CD14-positive monocyte (primary cell): ENCODE measurements around the gene MIPOL1. TPM values are rescaled to one million over a fixed set of nuclear protein-coding genes. Genes with fewer than 3 reads are reported as not detected.

ENCODE experiments used
- DNase-seq, 3 donors: peaks; one replicate each; pipeline ENCODE4 v3.0.0-alpha.2; 2011 to 2022
- H2AFZ ChIP-seq: 2 replicates; pipeline ENCODE4 v1.6.0; 2012; ENCODE audit warnings: mild to moderate bottlenecking, low read depth, low read length, inconsistent platforms; ENCODE audit not compliant: insufficient read depth, poor library complexity, severe bottlenecking
- H3K27ac ChIP-seq, 2 donors: 1 replicate in 1 of 2; 2 replicates in 1 of 2; pipeline ENCODE4 v1.5.1; 2012 to 2013; ENCODE audit warnings: low read length in 2 of 2, control low read depth in 1 of 2, inconsistent platforms in 1 of 2, low read depth in 1 of 2, mild to moderate bottlenecking in 1 of 2
- H3K27me3 ChIP-seq, 2 donors: one replicate each; pipeline versions ENCODE4 v1.6.0 to v1.6.1; 2011 to 2013; ENCODE audit warnings: low read length in 2 of 2; ENCODE audit not compliant: control insufficient read depth in 2 of 2, insufficient read depth in 2 of 2
- H3K36me3 ChIP-seq, 2 donors: replicated peaks in 1 of 2; 1 replicate in 1 of 2; 2 replicates in 1 of 2; pipeline versions ENCODE4 v1.5.1 to v1.6.1; 2012 to 2013; ENCODE audit warnings: low read length in 2 of 2, control low read depth in 1 of 2, inconsistent platforms in 1 of 2, mild to moderate bottlenecking in 1 of 2; ENCODE audit not compliant: insufficient read depth in 2 of 2, control insufficient read depth in 1 of 2
- H3K4me1 ChIP-seq, 2 donors: 1 replicate in 1 of 2; 2 replicates in 1 of 2; pipeline versions ENCODE4 v1.5.1 to v1.6.1; 2012 to 2013; ENCODE audit warnings: low read length in 2 of 2, control low read depth in 1 of 2, inconsistent platforms in 1 of 2, mild to moderate bottlenecking in 1 of 2, moderate library complexity in 1 of 2; ENCODE audit not compliant: insufficient read depth in 2 of 2, control insufficient read depth in 1 of 2
- H3K4me2 ChIP-seq: replicated peaks from 2 replicates; pipeline ENCODE3; 2012; ENCODE audit warnings: low read length, moderate library complexity, mild to moderate bottlenecking; ENCODE audit not compliant: poor library complexity, severe bottlenecking; ENCODE audit errors: extremely low read depth
- H3K4me3 ChIP-seq, 3 experiments: fragments of 200-600 bp in 1 of 3; sonication (generic) in 1 of 3; replicated peaks in 1 of 3; 1 replicate in 2 of 3; 2 replicates in 1 of 3; pipeline ENCODE4 v1.5.1; 2011 to 2013; ENCODE audit warnings: low read length in 3 of 3, mild to moderate bottlenecking in 3 of 3, control low read depth in 2 of 3, low read depth in 2 of 3, inconsistent platforms in 1 of 3, moderate library complexity in 1 of 3
- H3K79me2 ChIP-seq: 2 replicates; pipeline ENCODE4 v1.6.0; 2012; ENCODE audit warnings: mild to moderate bottlenecking, control low read depth, inconsistent platforms, low read length, moderate library complexity; ENCODE audit not compliant: insufficient read depth
- H3K9ac ChIP-seq: 2 replicates; pipeline ENCODE4 v1.6.0; 2017; ENCODE audit warnings: low read length, mild to moderate bottlenecking; ENCODE audit not compliant: insufficient read depth, poor library complexity, severe bottlenecking
- H3K9me3 ChIP-seq, 2 donors: replicated peaks in 1 of 2; 1 replicate in 1 of 2; 2 replicates in 1 of 2; pipeline versions ENCODE4 v1.5.1 to v1.6.1; 2012 to 2013; ENCODE audit warnings: low read length in 2 of 2, control low read depth in 1 of 2; ENCODE audit not compliant: control insufficient read depth in 1 of 2, insufficient read depth in 1 of 2
- H4K20me1 ChIP-seq: 2 replicates; pipeline ENCODE4 v1.6.0; 2012; ENCODE audit warnings: mild to moderate bottlenecking, low read length, control low read depth, moderate library complexity; ENCODE audit not compliant: insufficient read depth
- H3K27ac Mint-ChIP-seq, 7 donors: one replicate each; pipeline ENCODE4 v1.8.0; 2020; ENCODE audit warnings: mild to moderate bottlenecking in 7 of 7, mixed read lengths in 7 of 7, moderate library complexity in 6 of 7, inconsistent platforms in 2 of 7
- H3K27me3 Mint-ChIP-seq, 3 donors: one replicate each; pipeline ENCODE4 v1.8.0; 2021 to 2022; ENCODE audit warnings: low read depth in 3 of 3, mild to moderate bottlenecking in 3 of 3, mixed read lengths in 3 of 3, moderate library complexity in 3 of 3, inconsistent platforms in 1 of 3
- H3K36me3 Mint-ChIP-seq, 2 donors: one replicate each; pipeline ENCODE4 v1.8.0; 2020; ENCODE audit warnings: mixed read lengths in 2 of 2, inconsistent platforms in 1 of 2, mild to moderate bottlenecking in 1 of 2
- H3K4me1 Mint-ChIP-seq: one replicate; pipeline ENCODE4 v1.8.0; 2020; ENCODE audit warnings: mild to moderate bottlenecking, mixed read lengths
- H3K4me3 Mint-ChIP-seq, 2 donors: one replicate each; pipeline ENCODE4 v1.8.0; 2020; ENCODE audit warnings: mild to moderate bottlenecking in 2 of 2, mixed read lengths in 2 of 2, moderate library complexity in 1 of 2
- H3K9me3 Mint-ChIP-seq, 7 donors: one replicate each; pipeline ENCODE4 v1.8.0; 2020 to 2022; ENCODE audit warnings: mixed read lengths in 7 of 7, mild to moderate bottlenecking in 6 of 7, moderate library complexity in 6 of 7, inconsistent platforms in 2 of 7
- CTCF ChIP-seq: fragments of 200-600 bp; IDR thresholded peaks from one replicate; pipeline ENCODE4 v1.8.0; 2022; ENCODE audit warnings: antibody characterized with exemption, mild to moderate bottlenecking
- WGBS: methylation state at CpG from one replicate; pipeline ENCODE4 v1.1.5; 2013; ENCODE audit warnings: missing lambda C conversion rate; ENCODE audit not compliant: insufficient coverage; 5-methylcytosine and 5-hydroxymethylcytosine counted together
- intact Hi-C, 2 donors: fragments of 100-400 bp; cut with micrococcal nuclease; formaldehyde crosslinking; loops; one replicate each; pipeline versions ENCODE4 v1.15.0 to v1.15.1; 2023
- polyA plus RNA-seq, 3 donors: library from polyadenylated mRNA; depleted of rRNA in 1 of 3; unstranded in 2 of 3; stranded (reverse) in 1 of 3; fragments of 300-500 nt in 2 of 3; fragments of >200 nt in 1 of 3; fragmentation: Illumina TruSeq in 2 of 3; gene quantifications; 1 replicate in 2 of 3; 2 replicates in 1 of 3; pipeline ENCODE4 v1.2.3, GENCODE V29; 2012 to 2021

MIPOL1 gene
- polyA plus RNA-seq, 3 donors, result not detected

DNA sequence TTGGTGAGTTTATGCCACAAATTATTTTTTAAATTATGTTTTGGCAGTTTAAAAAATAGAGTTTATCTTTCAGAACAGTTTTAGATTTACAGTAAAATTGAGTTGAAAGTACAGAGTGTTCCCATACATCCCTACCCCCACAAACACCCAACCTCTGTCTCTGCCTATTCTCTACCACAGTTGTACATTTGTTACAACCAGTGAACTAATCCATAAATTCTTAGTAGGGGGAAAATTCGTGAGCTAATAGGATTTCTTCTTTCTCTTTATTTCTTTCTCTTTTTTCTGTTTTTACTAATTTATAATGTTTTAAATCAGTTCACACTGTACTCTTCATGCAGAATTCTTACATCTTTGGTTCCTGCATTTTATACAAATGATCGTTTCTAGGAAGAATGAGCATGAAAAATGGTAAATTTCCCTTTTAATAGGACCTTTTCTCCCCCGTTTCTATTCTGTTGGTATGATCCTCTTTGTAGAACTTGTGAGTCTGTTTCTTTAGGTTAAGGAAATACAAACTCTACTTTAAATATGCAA is 56.7 kb downstream of the MIPOL1 start:
- no peaks in the 10 kb centered on the region for H3K79me2 ChIP-seq
- DNase-seq, result no peak
- Mint-ChIP-seq H3K9me3 (no peaks in the 10 kb centered on the region), H3K27me3 (peaks cover 0 to 2% (median 0%) of the 10 kb centered on the region in 3 donors), H3K4me3 (no peak overlapping the region), H3K4me1 (no peaks in the 10 kb centered on the region), H3K27ac (no peak overlapping the region), H3K36me3 (no peaks in the 10 kb centered on the region)
- H3K4me3 ChIP-seq, result no peak overlapping the region
- TF ChIP-seq CTCF, result no peak
- WGBS, result no CpG with 5 or more reads among the region's 3 CpGs
- H3K4me1 ChIP-seq, result no peaks in the 10 kb centered on the region
- no peaks in the 10 kb centered on the region for H3K9me3 ChIP-seq
- intact Hi-C loops, result no loop called here
- no peak overlapping the region for H3K27ac ChIP-seq
- no peaks in the 10 kb centered on the region for H4K20me1 ChIP-seq
- no peak overlapping the region for H3K4me2 ChIP-seq
- H3K36me3 ChIP-seq, result no peaks in the 10 kb centered on the region
- H3K9ac ChIP-seq, result no peak overlapping the region
- H3K27me3 ChIP-seq, result no peaks in the 10 kb centered on the region
- no peak overlapping the region for H2AFZ ChIP-seq

GRCh38 chr14:37257501-37258070 is 59.8 kb downstream of the MIPOL1 start:
- Histone ChIP-seq H3K9me3 (no peaks in the 10 kb centered on the region), H3K4me3 (no peak overlapping the region), H3K27me3 (no peaks in the 10 kb centered on the region), H3K4me1 (no peaks in the 10 kb centered on the region), H3K36me3 (no peaks in the 10 kb centered on the region), H3K79me2 (no peaks in the 10 kb centered on the region), H2AFZ (no peak overlapping the region), H4K20me1 (no peaks in the 10 kb centered on the region), H3K4me2 (no peak overlapping the region), H3K27ac (no peak overlapping the region), H3K9ac (no peak overlapping the region)
- WGBS, result no CpG with 5 or more reads among the region's 5 CpGs
- Mint-ChIP-seq H3K4me3 (no peak overlapping the region), H3K27me3 (peaks cover 0 to 3% (median 0%) of the 10 kb centered on the region in 3 donors), H3K9me3 (no peaks in the 10 kb centered on the region), H3K4me1 (no peaks in the 10 kb centered on the region), H3K36me3 (no peaks in the 10 kb centered on the region), H3K27ac (no peak overlapping the region)
- TF ChIP-seq CTCF, result no peak
- no peak for DNase-seq
- intact Hi-C loops, result no loop called here
